Measurements from ENCODE around the gene PHF13.
"Not testable (repeated sequence)": the region's sequence is repeated elsewhere in the genome, so short reads cannot be mapped to it uniquely, and the experiment has no call there.

PHF13 gene

GRCh38 chr1:6660415-6661049 lies 47.0 kb downstream of the PHF13 start:
- no peak for DNase-seq (ENCODE audit: low spot score)

GRCh38 chr1:6662468-6662867 lies 48.9 kb downstream of the PHF13 start:
- not testable (repeated sequence) for DNase-seq (ENCODE audit: low spot score)

GRCh38 chr1:6666696-6667095 lies 53.2 kb downstream of the PHF13 start:
- DNase-seq (ENCODE audit: low spot score), result no peak

- DNase-seq (ENCODE audit: low spot score), result no peak
These were observed 53.6 kb downstream of the PHF13 start for GRCh38 chr1:6667139-6667538.

- DNase-seq (ENCODE audit: low spot score), result no peak
These were observed 55.0 kb downstream of the PHF13 start for GRCh38 chr1:6668503-6668902.

GRCh38 chr1:6672558-6672957 lies 59.0 kb downstream of the PHF13 start:
- no peak for DNase-seq (ENCODE audit: low spot score)

All from AG08395 (cell line).